GM12878 (cell line): ENCODE data around the gene CLIC5. TPM values are rescaled to one million over a fixed set of nuclear protein-coding genes. Genes with fewer than 3 reads are reported as not detected.

Source experiments
- ATAC-seq: fragments of 200-7000 bp; cut with Tn5 transposase; 3 replicates; pipeline ENCODE4 v1.9.1; 2020; ENCODE audit warnings: mild to moderate bottlenecking, moderate library complexity
- BruUV-seq: library from RNA; stranded (reverse); fragments of 400-500 nt; replicated peaks from 2 replicates; lab custom pipeline; 2021; lab: Mats Ljungman, UMichigan
- CTCF ChIA-PET: fragments of 300-600 bp; sonication (Branson Sonifier 250); formaldehyde crosslinking; extraction: SDS; loops from one replicate; lab custom pipeline; 2021; ENCODE audit warnings: inconsistent platforms; lab: Yijun Ruan, JAX
- POLR2A ChIA-PET: fragments of 350-600 bp; formaldehyde crosslinking; extraction: SDS; loops from one replicate; lab custom pipeline; 2021; ENCODE audit warnings: inconsistent platforms; lab: Charles Lee
- RAD21 ChIA-PET: fragments of 300-600 bp; sonication (Branson Sonifier 250); formaldehyde crosslinking; loops from one replicate; lab custom pipeline; 2023; ENCODE audit warnings: antibody characterized with exemption; ENCODE audit not compliant: unreplicated experiment; lab: Charles Lee
- SMC1A ChIA-PET: fragments of 300-600 bp; sonication (Branson Sonifier 250); formaldehyde crosslinking; loops from one replicate; lab custom pipeline; 2023; ENCODE audit not compliant: unreplicated experiment, uncharacterized antibody; lab: Charles Lee
- DNase-seq: peaks from one replicate; pipeline ENCODE4 v3.0.0-alpha.2; 2011; ENCODE audit warnings: low read depth, low spot score
- FAIRE-seq: peaks from 3 replicates; lab custom pipeline; 2011; peaks lifted over from hg19 to GRCh38; lab: Jason Lieb, UNC
- H2AFZ ChIP-seq: 2 replicates; pipeline ENCODE4 v1.6.0; 2011; ENCODE audit warnings: low read depth, low read length, control low read depth; ENCODE audit not compliant: control insufficient read depth
- H3K27ac ChIP-seq: 2 replicates; pipeline ENCODE4 v1.5.1; 2011; ENCODE audit warnings: control low read depth; ENCODE audit not compliant: control insufficient read depth, insufficient read depth
- H3K27me3 ChIP-seq, 2 experiments: replicated peaks in 1 of 2; 2 replicates each; pipeline versions ENCODE4 v1.6.0 to v1.6.1; 2011; ENCODE audit warnings: low read length in 1 of 2; ENCODE audit not compliant: control insufficient read depth in 2 of 2, insufficient read depth in 2 of 2
- H3K36me3 ChIP-seq, 2 experiments: 2 replicates each; pipeline ENCODE4 v1.5.1; 2011; ENCODE audit warnings: low read length in 1 of 2; ENCODE audit not compliant: control insufficient read depth in 2 of 2, insufficient read depth in 2 of 2
- H3K4me1 ChIP-seq: 2 replicates; pipeline ENCODE4 v1.6.1; 2011; ENCODE audit warnings: mild to moderate bottlenecking, low read length, moderate library complexity, mixed read lengths; ENCODE audit not compliant: control insufficient read depth, insufficient read depth
- H3K4me2 ChIP-seq: 2 replicates; pipeline ENCODE4 v1.6.0; 2011; ENCODE audit warnings: control low read depth; ENCODE audit not compliant: control insufficient read depth, insufficient read depth
- H3K4me3 ChIP-seq: fragments of 200-600 bp; sonication (generic); 2 replicates; pipeline ENCODE4 v1.5.1; 2016
- H3K79me2 ChIP-seq: 2 replicates; pipeline ENCODE4 v1.6.0; 2011; ENCODE audit warnings: low read length; ENCODE audit not compliant: control insufficient read depth, insufficient read depth
- H3K9ac ChIP-seq: 2 replicates; pipeline ENCODE4 v1.8.0; 2011; ENCODE audit warnings: low read length, control low read depth, mixed read lengths; ENCODE audit not compliant: control insufficient read depth, insufficient read depth
- H3K9me3 ChIP-seq: replicated peaks from 3 replicates; pipeline ENCODE4 v1.5.1; 2011; ENCODE audit warnings: mild to moderate bottlenecking, low read length; ENCODE audit not compliant: control insufficient read depth, insufficient read depth
- H4K20me1 ChIP-seq: 2 replicates; pipeline ENCODE4 v1.6.0; 2011; ENCODE audit not compliant: control insufficient read depth, insufficient read depth
- BHLHE40 ChIP-seq, 2 experiments: fragments of 450-650 bp in 1 of 2; IDR thresholded peaks; 2 replicates each; pipeline ENCODE4 v1.6.1; 2011 to 2017; ENCODE audit warnings: low read depth in 2 of 2, borderline replicate concordance in 1 of 2, improper control_type of control experiment in 1 of 2, low read length in 1 of 2, mild to moderate bottlenecking in 1 of 2
- CEBPB ChIP-seq, 2 experiments: fragments of 150-350 bp in 1 of 2; IDR thresholded peaks; 2 replicates each; pipeline ENCODE4 v1.6.1; 2012 to 2014; ENCODE audit warnings: low read depth in 2 of 2, low read length in 2 of 2, borderline replicate concordance in 1 of 2, inconsistent platforms in 1 of 2
- NFYA ChIP-seq: IDR thresholded peaks from 2 replicates; pipeline ENCODE4 v1.6.1; 2011; ENCODE audit warnings: low read depth, mild to moderate bottlenecking, low read length, improper control_type of control experiment, borderline replicate concordance
- WGBS: methylation state at CpG from one replicate; pipeline ENCODE4 v1.1.6; 2016; ENCODE audit warnings: low lambda C conversion rate; ENCODE audit not compliant: insufficient replicate concordance, insufficient coverage; ENCODE audit errors: missing lambda C conversion rate; 5-methylcytosine and 5-hydroxymethylcytosine counted together
- in situ Hi-C: fragments of 300-500 bp; cut with MboI; formaldehyde crosslinking; loops from 9 replicates; pipeline ENCODE4 v1.14.3; 2018; ENCODE audit warnings: mixed read lengths
- intact Hi-C: fragments of 100-400 bp; cut with micrococcal nuclease; formaldehyde crosslinking; loops from one replicate; pipeline ENCODE4 v1.14.2; 2022; ENCODE audit not compliant: unreplicated experiment
- polyA plus RNA-seq, 11 experiments: library from polyadenylated mRNA; depleted of rRNA in 4 of 11; unstranded in 6 of 11; stranded (reverse) in 5 of 11; fragments of >200 nt; fragmentation: Nextera tagmentation in 4 of 11; fragmentation: Illumina TruSeq in 1 of 11; extraction: Ambion mirVana in 4 of 11; extraction: Trizol in 1 of 11; gene quantifications; 1 replicate in 1 of 11; 2 replicates in 10 of 11; pipeline versions ENCODE4 v1.2.1 to v1.2.3, GENCODE V29; 2011 to 2016; ENCODE audit warnings: inconsistent platforms in 2 of 11, missing spikeins in 2 of 11, low read depth in 1 of 11
- total RNA-seq, 4 experiments: library from RNA; depleted of rRNA in 3 of 4; stranded (reverse); fragments of >200 nt in 3 of 4; fragmentation: Illumina TruSeq in 1 of 4; extraction: Trizol in 1 of 4; gene quantifications; 2 replicates each; pipeline versions ENCODE4 v1.2.1 to v1.2.3, GENCODE V29; 2013 to 2021

CLIC5 gene
- total and polyA plus RNA-seq, 10 of the 15 experiments (the other 5 are each of a cell fraction or from before 2014, with no cell fraction given) = 0.01 to 0.08 (median 0.02) TPM; not detected in 7

- Histone ChIP-seq H4K20me1 (no peaks in the 10 kb centered on the region), H3K9me3 (no peaks in the 10 kb centered on the region), H3K4me3 (no peak overlapping the region), H3K36me3 (no peaks in the 10 kb centered on the region), H2AFZ (no peak overlapping the region), H3K27ac (no peak overlapping the region), H3K9ac (no peak overlapping the region), H3K79me2 (no peaks in the 10 kb centered on the region), H3K4me1 (no peaks in the 10 kb centered on the region), H3K4me2 (no peak overlapping the region), H3K27me3 (no peaks in the 10 kb centered on the region)
- in situ Hi-C loops = no loop called here
- RAD21 ChIA-PET = no interaction called here
- no peak for TF ChIP-seq CEBPB (IDR thresholded peaks at IDR 0.05; ENCODE audit: borderline replicate concordance in 1 of 2, low read depth in 2 of 2, low read length in 2 of 2)
- no TSS peak for BruUV-seq
- intact Hi-C loops = no loop called here
- CTCF ChIA-PET = no interaction called here
- SMC1A ChIA-PET = no interaction called here
- POLR2A ChIA-PET = no interaction called here
- ATAC-seq (no peak), DNase-seq (no peak), FAIRE-seq (no peak)
- 90% methylated on average over 1 of the region's 1 CpG for WGBS
Observed at GRCh38 chr6:45967363-45967762, 48.3 kb downstream of the CLIC5 start.

DNA sequence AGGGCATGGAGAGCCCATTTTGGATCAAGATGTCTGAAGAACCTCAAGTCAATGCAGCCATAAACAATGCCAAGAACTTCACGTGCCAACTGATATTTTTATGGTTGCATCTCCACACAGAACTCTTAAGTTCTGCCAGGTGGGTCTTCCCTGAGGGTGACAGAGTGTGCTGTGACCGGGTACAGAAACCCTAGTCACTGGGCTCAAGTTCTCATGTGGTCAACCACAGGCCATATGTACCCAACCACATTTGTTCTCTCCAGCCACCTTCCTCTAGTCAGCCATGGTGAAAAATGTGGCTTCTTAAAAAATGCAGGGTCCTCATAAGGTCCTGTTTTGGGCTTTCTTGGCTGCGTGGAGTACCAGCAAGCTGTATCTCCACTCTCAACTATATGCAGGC is 48.9 kb downstream of the CLIC5 start:
- no peak overlapping the region for H3K27ac ChIP-seq
- no TSS peak for BruUV-seq
- DNase-seq = no peak
- no peak overlapping the region for H3K4me3 ChIP-seq
- no peaks in the 10 kb centered on the region for H3K9me3 ChIP-seq
- ATAC-seq = no peak
- ChIA-PET RAD21 (no interaction called here), CTCF (no interaction called here), SMC1A (no interaction called here), POLR2A (no interaction called here)
- no peaks in the 10 kb centered on the region for H3K4me1 ChIP-seq
- H3K9ac ChIP-seq = no peak overlapping the region
- H3K36me3 ChIP-seq = no peaks in the 10 kb centered on the region
- H3K27me3 ChIP-seq = no peaks in the 10 kb centered on the region
- H4K20me1 ChIP-seq = no peaks in the 10 kb centered on the region
- TF ChIP-seq BHLHE40 (IDR thresholded peaks at IDR 0.05; ENCODE audit: borderline replicate concordance in 1 of 2, low read depth in 2 of 2, low read length in 1 of 2) (peak in 1 of 2 experiments; percentile 24; a peak in 1 of 4 replicates), NFYA (no peak)
- WGBS = 0% methylated on average over 3 of the region's 3 CpGs
- no peak overlapping the region for H3K4me2 ChIP-seq
- intact Hi-C loops = no loop called here
- H2AFZ ChIP-seq = no peak overlapping the region
- H3K79me2 ChIP-seq = no peaks in the 10 kb centered on the region
- in situ Hi-C loops = no loop called here
- no peak for FAIRE-seq
